Activated B cell treated with CpG ODN at 0.5 μM for 24 hours (primary cell): Measurements from ENCODE around the gene INPP5F. TPM values are rescaled to one million over a fixed set of nuclear protein-coding genes. Genes with fewer than 3 reads are reported as not detected.

ENCODE experiments used
- ATAC-seq: fragments of 200-7000 bp; cut with Tn5 transposase; one replicate; pipeline ENCODE4 v1.10.0; 2021; ENCODE audit warnings: low read depth, mild to moderate bottlenecking, moderate library complexity
- CTCF ChIA-PET: fragments of 350-600 bp; sonication (Branson Sonifier 250); formaldehyde crosslinking; loops from one replicate; lab custom pipeline; 2021; ENCODE audit warnings: antibody characterized with exemption; lab: Charles Lee
- POLR2A ChIA-PET: fragments of 350-600 bp; sonication (Branson Sonifier 250); formaldehyde crosslinking; loops from one replicate; lab custom pipeline; 2021; ENCODE audit warnings: antibody characterized with exemption; lab: Charles Lee
- DNase-seq: peaks from one replicate; pipeline ENCODE4 v3.0.0; 2022
- H3K27ac Mint-ChIP-seq: one replicate; pipeline ENCODE4 v1.8.0; 2020; ENCODE audit warnings: mixed read lengths
- H3K27me3 Mint-ChIP-seq: one replicate; pipeline ENCODE4 v1.8.0; 2021; ENCODE audit warnings: mixed read lengths
- H3K36me3 Mint-ChIP-seq: one replicate; pipeline ENCODE4 v1.8.0; 2021; ENCODE audit warnings: low read depth, mixed read lengths
- H3K4me1 Mint-ChIP-seq: one replicate; pipeline ENCODE4 v1.8.0; 2021; ENCODE audit warnings: mixed read lengths
- H3K4me3 Mint-ChIP-seq: one replicate; pipeline ENCODE4 v1.8.0; 2020; ENCODE audit warnings: mild to moderate bottlenecking, mixed read lengths
- H3K9me3 Mint-ChIP-seq: one replicate; pipeline ENCODE4 v1.8.0; 2020; ENCODE audit warnings: mixed read lengths
- CTCF ChIP-seq: fragments of 200-600 bp; IDR thresholded peaks from one replicate; pipeline ENCODE4 v1.8.0; 2022; ENCODE audit warnings: antibody characterized with exemption, mild to moderate bottlenecking
- intact Hi-C: fragments of 100-400 bp; cut with micrococcal nuclease; formaldehyde crosslinking; loops from one replicate; pipeline ENCODE4 v1.15.1; 2024
- total RNA-seq: library from RNA; stranded (reverse); gene quantifications from 2 replicates; pipeline ENCODE4 v1.2.3, GENCODE V29; 2022

Gene INPP5F
- 45.9 and 53.5 TPM in 2 replicates for total RNA-seq

- Mint-ChIP-seq H3K36me3 (peaks cover 14% of the 10 kb centered on the region), H3K4me3 (peak within 1 kb of the TSS; percentile 92), H3K4me1 (peaks cover 57% of the 10 kb centered on the region), H3K27me3 (no peaks in the 10 kb centered on the region), H3K27ac (peak within 1 kb of the TSS; percentile 81), H3K9me3 (no peaks in the 10 kb centered on the region)
- POLR2A ChIA-PET, result interaction anchor here (0.5 to 6.2 kb wide), 26 partner anchors 9 to 528 kb away, joined by 3 to 236 read pairs (median 5); partner anchors contain the start of genes BAG3 and TIAL1
- DNase-seq, result peak; percentile 96
- intact Hi-C loops, result loop anchor here (1.0 kb wide), 9 partner anchors 17 to 166 kb away; partner anchors contain the start of genes BAG3 and SEC23IP
- CTCF ChIA-PET, result interaction anchor here (0.7 to 4.6 kb wide), 14 partner anchors 11 to 145 kb away, joined by 3 to 39 read pairs (median 4); no protein-coding TSS in a partner anchor
- TF ChIP-seq CTCF, result no peak
- peak; percentile 92 for ATAC-seq
These were observed at the start of gene INPP5F for GRCh38 chr10:119725828-119726675. Gene INPP5F (plus strand): TSS chr10:119726050. CDS start chr10:119726263, 213 bp downstream.

GRCh38 chr10:119677126-119677525, 48.7 kb upstream of the INPP5F start:
- Mint-ChIP-seq H3K9me3 (no peaks in the 10 kb centered on the region), H3K36me3 (peaks cover 13% of the 10 kb centered on the region), H3K27ac (no peak overlapping the region), H3K4me3 (no peak overlapping the region), H3K27me3 (peaks cover 2% of the 10 kb centered on the region), H3K4me1 (no peaks in the 10 kb centered on the region)
- ATAC-seq (no peak), DNase-seq (no peak)
- intact Hi-C loops, result no loop called here
- ChIA-PET POLR2A (no interaction called here), CTCF (no interaction called here)
- TF ChIP-seq CTCF, result no peak

GRCh38 chr10:119677904-119678755, 47.7 kb upstream of the INPP5F start:
- Mint-ChIP-seq H3K27me3 (peaks cover 3% of the 10 kb centered on the region), H3K36me3 (peaks cover 5% of the 10 kb centered on the region), H3K27ac (no peak overlapping the region), H3K4me1 (no peaks in the 10 kb centered on the region), H3K9me3 (no peaks in the 10 kb centered on the region), H3K4me3 (no peak overlapping the region)
- TF ChIP-seq CTCF, result no peak
- POLR2A ChIA-PET, result interaction anchor here (0.8 kb wide), 1 partner anchor 105 kb away, joined by 3 read pairs; no protein-coding TSS in a partner anchor
- DNase-seq (no peak), ATAC-seq (no peak)
- intact Hi-C loops, result no loop called here
- CTCF ChIA-PET, result no interaction called here

- TF ChIP-seq CTCF, result no peak
- CTCF ChIA-PET, result no interaction called here
- intact Hi-C loops, result no loop called here
- Mint-ChIP-seq H3K4me3 (no peak overlapping the region), H3K9me3 (no peaks in the 10 kb centered on the region), H3K27me3 (peaks cover 3% of the 10 kb centered on the region), H3K36me3 (peaks cover 3% of the 10 kb centered on the region), H3K27ac (no peak overlapping the region), H3K4me1 (no peaks in the 10 kb centered on the region)
- ATAC-seq, result no peak
- POLR2A ChIA-PET, result interaction anchor here (0.6 kb wide), 2 partner anchors 26 to 46 kb away, joined by 4 read pairs; partner anchors contain the start of gene INPP5F
- DNase-seq, result no peak
These were observed 46.4 kb upstream of the INPP5F start for GRCh38 chr10:119679480-119679829.
